Inflammatory macrophage (primary cell): ENCODE measurements around the gene HES1.
A peak's percentile ranks its signal among the peaks of the same experiment; 100 is the strongest.
"Not testable (repeated sequence)": the region's sequence is repeated elsewhere in the genome, so short reads cannot be mapped to it uniquely, and the experiment has no call there.

Experiments
- DNase-seq, 2 donors: peaks; one replicate each; pipeline ENCODE4 v3.0.0-alpha.2; 2020 to 2022

The HES1 gene

DNA sequence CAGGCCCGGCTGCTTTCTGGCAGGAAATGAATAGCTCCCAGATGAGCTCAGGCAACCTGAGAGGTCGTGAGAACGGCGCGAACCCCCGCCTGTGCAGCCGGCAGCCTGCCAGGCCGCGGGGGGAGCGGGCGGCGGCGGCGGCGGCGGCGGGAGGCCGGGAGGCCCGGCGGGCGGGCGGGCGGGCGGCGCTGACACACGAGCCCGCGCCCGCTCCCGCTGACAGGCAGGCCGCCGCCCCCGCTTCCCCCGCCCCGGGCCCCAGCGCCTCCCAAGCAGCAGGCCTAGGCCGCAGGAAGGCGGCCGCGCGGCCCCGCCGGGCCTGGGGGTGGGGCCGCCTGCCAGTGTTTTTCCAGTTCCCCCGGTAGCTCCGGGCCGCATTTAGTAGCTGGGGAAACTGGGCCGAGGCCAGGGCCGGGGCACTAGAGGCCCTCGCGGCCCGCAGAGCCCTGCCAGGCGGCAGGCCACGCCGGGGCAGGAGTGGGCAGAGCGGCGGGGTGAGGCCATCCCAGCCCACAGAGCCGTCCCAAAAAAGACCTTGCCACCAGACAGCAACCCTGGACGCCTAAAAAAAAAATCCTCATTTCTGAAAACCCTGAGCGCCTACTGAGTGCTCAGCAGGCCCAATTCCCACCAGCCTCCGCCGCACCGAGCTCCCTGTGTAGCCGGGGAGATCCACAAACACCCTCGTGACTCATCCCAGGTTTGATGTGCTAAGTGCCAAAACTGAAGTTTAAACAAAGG is 5.6 kb downstream of the HES1 start:
- peak; percentile 49 to 67 for DNase-seq

DNA sequence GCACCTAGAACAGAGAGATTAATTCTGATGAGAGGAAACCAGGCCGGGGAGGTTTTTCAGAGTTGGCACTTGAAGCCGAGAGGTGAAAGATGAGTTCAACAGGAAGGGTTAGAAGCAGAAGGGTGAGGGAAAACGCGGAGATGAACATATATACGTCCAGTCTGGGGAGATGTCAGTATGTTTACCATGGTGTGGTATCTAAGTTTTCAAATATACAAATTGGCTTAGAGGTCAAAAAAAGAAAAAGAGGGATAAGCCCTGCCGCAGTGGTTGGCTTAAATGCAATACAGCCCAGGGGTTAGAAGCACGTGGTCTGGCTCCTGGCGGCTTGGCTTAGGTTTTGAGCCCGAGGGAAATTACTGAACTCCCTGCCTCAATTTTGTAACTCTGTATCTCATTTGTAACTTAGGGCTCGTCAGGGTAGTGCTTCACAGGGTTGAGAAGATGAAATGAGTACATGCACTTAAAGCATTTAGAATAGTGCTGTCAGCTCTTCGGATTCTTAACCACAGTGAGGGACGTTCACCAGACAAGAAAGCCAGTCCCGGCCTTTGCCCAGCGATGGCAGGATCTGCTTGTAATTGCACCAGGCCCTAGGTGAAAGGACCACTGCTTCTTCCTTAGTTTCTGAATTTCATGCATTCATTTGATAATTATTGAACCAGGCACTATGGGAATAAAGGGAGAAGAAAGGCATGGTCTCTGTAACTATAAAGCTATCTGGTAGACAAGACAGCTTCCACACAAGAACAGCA is 6.4 kb downstream of the HES1 start:
- DNase-seq, result no peak

DNA sequence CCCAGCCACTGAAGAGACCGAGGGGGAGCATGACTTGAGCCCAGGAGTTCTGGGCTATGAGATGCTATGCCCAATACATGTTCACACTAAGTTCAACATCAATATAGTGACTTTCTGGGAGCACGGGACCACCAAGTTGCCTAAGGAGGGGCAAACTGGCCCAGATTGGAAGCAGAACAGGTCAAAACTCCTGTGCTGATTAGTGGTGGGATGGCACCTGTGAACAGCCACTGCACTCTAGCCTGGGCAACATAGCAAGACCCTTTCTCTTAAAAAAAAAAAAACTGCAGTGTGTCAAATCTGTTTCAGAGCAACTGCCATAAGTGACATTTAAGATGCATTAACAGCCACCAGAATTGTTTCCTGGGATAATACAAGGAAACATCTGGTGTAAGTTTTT is 9.8 kb downstream of the HES1 start:
- DNase-seq, result no peak

DNA sequence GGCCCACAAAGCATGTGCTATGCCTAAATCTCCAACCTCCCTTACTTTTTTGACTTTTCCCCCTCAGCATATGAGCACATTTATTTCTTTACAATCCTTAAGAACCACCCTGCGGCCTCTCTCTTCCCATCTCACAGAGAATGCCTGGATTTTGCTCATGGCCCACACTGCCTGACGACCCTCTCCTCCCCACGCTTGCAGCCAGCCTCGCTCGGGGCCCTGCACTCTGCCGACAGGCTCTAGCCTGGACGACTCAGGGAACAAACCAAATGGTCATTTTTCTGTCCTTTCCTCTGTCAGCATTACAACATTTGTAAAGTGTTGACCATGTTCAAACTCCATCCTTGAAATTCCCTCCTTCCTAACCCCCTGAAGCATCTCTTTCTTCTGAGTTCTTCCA is 11.7 kb downstream of the HES1 start:
- DNase-seq, result no peak

DNA sequence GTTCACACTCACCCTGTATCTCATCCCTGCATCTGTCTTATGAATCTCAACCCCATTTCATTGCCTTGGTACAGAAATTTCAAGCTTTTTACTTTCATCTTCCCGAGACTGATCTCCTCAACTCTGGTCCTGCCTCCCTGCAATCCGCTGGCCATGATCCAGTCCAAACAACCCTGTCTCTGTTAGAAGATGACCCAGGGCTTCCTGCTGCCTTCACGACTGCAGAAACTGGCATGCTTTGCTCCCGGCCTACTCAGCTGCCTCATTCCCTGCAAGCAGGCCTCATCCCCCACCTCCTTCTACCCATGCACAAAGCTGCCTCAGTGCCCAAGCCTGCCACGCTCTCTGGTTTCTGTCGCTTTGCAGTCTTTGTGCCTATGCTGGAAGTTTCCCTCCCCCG is 12.4 kb downstream of the HES1 start:
- no peak for DNase-seq

DNA sequence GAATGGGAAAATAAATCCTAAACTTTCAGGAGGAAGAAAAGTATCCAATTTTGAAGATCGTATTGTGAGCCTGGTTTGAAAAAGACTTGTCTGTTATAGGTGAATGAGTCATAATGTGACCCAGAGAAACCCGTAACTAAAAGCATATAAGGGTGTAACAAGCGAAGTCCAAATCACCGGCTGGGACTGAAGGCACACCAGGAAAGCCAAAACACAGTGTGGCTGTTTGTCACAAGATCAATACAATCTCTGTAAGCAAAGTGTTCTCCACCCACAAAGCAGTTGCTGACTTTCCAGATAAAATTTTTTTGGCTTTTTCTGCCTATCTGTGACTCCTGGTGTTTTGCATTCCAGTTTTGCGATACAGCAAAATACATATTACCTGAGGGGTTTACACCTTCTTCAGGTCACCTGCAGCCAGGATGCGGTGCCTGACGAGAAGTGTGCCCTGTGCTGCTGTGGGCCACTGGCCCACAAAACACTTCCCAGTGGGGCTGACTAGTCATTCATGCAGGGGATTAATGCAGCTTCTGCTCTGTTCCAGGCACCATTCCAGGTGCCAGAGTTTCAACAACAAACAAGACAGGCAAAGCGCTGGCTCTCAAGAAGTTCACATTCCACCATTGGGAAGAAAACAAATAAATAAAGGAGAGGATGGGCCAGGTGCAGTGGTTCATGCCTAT is 14.4 kb downstream of the HES1 start:
- DNase-seq, result no peak

DNA sequence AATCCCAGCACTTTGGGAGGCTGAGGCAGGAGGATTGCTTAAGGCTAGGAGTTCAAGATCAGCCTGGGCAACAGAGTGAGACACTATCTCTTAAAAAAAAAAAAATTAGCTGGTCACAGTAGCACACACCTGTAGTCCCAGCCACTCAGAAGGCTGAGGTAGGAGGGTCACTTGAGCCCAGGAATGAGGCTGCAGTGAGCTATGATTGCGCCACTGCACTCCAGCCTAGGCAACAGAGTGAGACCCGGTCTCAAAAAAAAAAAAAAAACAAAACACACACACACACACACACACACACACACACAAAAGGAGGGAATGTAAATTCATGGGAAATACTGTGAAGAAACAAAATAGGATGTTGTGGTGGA is 15.0 kb downstream of the HES1 start:
- not testable (repeated sequence) for DNase-seq

DNA sequence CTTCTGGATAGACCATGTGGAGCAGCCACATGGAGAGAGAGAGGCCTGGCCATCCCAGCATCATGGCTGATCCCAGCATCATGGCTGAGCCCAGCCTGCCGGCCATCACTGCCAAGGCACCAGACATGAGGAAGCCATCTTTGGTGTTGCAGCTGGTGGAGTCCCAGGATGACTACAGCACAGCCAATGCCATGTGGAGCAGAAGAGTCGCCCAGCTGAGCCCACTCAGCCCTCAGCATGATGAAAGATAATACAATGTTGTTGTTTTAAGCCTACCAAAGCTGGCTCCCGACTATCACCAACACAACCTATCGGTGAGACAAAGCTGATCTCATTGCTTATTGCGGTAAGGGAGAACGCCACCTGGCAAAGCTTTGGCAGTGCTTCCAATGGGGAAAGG is 18.4 kb downstream of the HES1 start:
- DNase-seq, result no peak

DNA sequence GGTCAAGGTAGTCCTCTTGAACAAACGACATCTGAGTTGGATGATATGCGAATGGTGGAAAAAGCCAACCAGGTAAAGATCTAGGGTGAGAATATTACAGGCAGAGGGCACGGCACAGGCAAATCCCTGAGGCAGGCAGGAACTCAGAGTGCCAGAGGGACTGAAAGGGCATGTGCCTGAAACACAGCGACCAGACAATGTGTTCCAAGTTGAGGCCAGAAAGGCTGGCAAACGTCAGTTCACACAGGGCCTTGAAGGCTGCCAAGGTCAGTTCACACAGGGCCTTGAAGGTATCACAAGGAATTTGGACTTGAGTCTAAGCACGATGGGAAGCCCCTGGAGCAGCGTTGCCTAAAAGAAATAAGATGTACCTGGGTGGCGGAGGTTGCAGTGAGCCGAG is 20.1 kb downstream of the HES1 start:
- no peak for DNase-seq

DNA sequence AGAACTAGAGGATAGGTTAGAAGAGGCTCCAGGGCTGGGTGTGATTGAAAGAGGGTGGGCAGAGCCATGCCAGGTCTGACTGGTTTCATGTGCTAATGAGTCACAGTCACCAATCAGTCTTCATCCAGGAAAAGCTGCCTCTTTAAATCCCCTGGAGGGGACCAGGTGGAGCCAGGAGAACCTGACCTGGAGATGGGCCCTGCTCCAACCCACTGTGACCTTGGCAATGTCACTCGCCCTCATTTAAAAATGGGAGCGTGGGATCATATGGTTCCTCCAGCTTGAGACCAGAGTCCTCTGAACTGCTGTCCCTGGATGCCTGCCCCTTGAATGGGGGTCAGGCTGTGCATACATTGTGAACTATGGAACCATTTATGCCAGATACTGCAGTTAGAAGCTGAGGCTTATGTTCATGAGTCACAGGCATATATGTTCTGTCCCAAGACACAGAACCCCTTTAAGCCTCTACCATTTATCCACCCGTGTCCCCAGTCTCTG is 23.0 kb downstream of the HES1 start:
- no peak for DNase-seq

DNA sequence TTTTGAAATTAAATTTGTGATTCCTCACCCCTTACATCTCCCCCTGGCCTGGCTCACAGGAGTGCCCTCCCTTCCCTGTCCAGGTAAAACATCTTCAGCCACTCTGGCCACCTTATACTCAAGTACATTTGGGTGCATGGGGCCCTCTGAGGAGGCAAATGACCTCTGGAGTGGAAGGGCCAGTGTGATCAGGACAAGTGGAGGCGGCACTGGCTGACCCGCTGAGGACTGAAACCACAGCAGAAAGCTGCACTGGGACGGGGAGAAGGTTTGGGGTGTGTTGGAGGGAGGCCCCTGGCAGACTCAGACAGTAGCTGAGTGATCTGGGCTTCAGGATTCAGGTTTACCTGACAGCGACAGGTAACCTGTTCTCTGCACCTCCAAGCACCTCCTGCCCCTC is 24.2 kb downstream of the HES1 start:
- no peak for DNase-seq

DNA sequence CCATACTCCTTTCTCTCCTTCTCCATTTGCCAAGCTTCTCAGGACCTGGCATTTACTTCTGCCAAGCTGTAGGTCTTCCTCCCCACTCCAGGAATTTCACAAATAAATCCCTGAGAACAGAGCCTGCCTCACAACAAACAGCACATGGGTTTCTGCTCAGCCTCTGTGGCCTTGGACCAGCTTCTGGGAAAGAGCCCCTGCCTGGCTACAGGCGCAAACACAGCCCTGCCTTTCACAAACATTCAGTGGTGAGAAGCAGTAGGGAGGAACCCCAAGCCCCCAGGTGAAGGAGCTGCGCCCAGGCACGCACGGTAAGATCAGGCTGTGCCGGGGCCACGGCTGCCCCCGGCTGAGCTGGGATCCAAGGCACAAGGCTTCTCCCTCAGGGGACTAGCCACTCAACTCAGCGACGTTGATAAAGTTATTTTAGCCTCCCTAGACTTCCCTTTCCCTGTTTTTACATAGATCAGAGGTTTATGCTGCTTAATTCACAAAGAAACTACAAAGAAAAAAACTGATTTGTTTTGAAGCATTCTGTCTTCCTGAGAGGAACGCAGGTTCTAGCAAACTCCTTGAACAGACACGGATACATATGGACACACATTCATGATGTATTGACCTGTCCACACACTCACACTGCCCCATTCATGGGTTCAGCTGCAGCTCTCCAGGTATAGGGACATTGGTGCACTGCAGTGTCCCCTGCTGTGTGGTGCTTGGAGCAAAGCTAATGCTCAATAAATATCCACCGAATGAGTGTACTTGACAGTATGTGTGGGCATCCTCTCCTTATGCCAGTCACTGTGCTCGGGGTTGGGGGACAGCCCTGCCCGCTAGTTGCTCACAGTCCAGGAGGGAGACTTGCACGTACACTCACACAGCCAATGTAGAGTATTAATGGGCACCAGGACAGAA is 25.4 kb downstream of the HES1 start:
- DNase-seq, result no peak

DNA sequence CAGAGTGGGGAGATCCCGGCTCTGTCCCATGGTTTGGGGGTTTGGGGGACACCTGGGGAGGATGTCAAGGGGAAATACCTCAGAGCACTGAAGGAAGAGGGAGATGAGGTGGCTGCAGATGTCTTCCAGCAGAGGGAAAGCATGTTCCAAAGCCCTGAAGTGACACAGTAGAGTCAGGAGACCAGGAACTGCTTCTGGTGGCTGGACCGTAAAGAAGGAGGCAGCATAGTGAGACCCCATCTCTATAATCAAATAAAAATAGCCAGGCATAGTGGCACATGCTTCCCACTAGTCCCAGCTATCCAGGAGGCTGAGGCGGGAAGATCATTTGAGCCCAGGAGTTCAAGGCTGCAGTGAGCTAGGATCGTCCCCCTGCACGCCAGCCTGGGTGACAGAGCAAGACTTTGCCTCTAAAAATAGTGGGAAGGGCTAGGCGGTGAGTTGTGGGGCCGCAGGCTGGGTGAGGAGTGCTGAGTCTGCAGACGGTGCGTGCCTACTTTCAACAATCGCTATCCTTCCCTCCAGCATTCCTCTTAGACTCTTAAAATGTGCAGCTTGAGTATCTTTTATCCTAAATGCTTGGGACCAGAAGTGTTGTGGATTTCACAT is 26.2 kb downstream of the HES1 start:
- DNase-seq, result no peak

DNA sequence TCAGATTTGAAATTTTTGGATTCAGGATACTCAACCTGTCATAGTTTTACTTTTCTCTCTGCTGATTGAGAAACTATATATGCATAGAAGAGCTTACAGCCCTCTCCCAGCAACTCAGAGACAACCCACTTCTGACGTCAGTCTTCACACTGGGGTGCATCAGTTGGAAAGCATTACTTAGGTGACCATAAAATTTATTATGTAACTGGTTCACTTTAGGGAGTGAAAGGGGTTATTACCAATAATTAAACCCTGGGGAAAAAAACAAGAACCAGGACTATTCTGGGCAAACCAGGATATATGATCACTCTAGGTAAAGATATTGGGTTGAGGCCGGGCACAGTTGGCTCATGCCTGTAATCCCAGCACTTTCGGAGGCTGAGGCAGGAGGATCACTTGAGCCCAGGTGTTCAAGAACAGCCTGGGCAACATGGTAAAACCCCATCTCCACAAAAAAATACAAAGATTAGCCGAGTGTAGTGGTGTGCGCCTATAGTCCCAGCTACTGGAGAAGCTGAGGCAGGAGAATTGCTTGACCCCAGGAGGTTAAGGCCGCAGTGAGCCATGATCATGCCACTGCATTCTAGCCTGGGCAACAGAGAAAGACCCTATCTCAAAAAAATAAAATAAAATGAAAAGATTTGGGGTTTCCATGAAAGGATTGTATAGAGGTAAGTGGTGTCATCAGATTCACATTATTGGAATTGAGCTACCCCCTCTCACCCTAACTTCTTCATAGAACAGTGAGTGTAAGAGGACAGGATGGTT is 27.1 kb downstream of the HES1 start:
- DNase-seq, result no peak

DNA sequence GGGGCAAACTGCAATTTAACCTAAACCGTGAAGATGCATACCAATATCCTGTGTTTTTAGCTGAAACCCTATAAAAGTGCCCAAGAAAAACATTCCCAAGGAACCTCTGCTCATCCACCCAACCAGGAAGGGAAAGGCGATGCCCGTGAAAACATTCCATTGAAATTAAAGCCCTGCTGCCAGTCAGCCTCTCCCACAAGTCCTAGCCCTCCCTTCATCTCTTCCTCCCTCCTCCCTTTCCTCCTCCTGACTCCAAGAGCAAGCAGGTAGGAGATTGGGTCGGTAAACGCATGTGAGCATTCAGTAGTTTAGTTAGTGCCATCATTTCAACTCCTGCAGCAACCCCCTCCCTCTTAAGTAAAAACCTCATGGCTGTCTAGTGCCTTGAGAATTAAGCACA is 27.7 kb downstream of the HES1 start:
- no peak for DNase-seq

DNA sequence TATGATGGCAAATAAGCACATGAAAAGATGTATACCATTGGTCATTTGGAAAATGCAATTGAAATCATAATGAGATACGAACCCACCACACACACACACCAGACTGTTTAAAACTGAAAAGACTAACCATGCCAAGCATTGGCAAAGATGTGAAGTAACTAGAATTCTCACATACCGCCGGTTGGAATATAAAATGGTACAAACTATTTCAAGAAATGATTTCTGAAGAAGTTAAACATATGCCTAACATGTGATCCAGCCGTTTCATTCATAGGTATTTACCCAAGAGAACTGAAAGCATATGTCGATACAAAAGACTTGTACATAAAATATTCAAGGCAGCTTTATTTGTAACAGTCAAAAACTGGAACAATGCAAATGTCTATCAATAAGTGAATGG is 28.9 kb downstream of the HES1 start:
- no peak for DNase-seq

DNA sequence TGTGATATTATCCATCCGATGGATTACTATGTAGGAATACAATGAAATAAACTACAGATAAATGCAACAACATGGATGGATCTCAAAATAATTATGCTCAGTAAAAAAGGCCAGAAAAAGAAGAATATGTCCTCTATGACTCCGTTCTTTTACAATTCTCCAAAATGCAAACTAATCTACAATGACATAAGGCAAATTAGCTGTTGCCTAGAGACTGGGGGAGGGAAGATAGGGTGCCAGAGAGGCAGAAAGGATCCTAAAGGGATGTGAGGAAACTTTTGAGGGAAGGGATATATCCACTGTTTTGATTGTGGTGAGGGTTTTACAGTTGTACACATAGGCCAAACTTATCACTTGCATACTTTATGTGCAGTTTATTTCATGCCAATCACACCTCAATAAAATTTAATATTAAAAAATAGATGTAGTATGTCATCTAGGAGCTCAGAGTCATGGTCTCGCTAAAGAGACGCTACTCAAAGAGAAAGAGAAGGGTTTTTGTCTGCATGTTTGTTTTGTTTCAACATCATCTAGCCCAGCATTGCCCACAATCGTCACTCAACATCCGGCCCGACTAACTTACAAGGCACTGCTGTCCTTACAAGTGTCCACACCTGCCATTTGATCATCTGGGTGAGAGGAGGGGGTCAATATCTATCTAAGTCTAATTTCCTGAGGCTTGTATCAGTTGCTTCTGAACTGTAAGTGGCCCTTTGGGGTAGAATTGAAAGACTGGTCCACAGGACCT is 29.5 kb downstream of the HES1 start:
- DNase-seq, result no peak

DNA sequence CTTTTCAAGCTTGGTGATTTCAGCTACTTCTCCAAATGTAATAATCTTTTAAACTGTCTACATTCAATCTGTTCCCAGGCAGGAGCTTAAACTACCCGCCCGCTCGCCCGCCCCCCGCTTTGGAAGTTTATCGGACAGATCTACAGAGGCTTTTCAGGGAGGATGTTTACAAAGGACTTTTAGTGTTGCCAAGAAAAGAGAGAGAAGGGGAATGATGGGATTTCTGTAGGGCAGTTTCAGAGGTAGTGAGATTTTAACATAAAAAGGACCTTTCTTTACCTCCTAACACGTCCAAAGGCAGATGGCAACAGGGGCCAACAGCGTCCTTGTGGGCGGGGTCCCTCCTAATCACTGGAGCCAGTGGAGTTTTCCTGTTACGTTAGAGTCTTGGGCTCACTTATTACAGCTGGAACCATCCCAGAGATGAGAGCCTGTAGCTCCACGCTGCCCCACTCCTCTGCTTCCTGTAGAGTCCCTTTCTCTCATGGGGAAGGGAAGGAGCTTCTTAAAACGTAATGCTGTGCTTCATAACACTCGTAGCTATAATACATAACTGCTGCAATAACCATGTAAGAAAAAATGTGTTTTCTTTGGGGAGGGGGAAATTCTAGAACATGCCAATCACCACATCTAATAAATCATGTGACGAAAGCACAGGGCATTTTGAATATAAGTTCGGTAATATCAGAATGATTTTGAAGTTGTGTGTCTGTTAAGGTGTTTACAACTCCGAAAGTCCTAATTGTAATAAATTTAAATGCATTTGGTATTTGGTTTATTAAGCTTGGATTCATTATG is 30.9 kb downstream of the HES1 start:
- DNase-seq, result no peak

DNA sequence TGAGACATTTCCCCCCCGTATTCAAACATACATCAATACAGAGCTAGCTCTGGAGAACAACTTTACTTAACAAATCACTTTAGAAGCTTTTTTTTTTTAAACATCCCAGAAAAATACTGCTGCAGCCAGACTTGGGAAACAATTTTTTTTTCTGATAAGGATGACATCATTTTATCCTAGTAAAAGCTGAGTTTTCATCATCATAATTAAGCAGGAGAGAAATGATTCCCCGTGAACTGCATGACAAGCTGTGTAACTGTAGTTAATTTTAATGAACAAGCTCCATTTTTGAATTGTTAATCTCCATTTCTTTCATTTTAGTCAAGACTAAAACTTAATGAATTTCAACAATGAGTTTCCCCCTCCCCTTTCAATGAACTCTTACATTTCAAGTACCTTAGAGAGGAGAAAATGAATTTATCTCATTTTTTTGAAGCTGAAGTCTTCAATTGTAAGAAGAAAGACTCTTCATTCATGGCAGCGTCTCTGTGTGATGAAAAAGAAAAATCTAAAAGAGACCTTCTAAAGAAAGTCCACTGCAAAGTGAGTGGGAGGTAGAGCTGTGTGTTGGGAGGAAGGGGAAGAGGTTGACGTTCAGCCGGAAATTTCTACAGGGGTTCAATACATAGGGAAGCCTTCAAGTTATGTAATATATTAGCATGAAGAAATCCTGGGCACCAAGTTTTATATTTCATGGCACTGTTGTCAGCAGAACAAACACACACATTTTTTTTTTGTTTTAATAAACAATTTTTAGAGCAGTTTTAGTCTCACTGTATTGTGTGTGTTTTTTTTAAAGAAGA is 31.7 kb downstream of the HES1 start:
- DNase-seq, result peak; percentile 83 to 89
